Measurements from ENCODE around the gene CASP7.

Gene CASP7

GRCh38 chr10:113718969-113719822 is 39.5 kb downstream of the CASP7 start:
- no peak overlapping the region for H3K4me3 ChIP-seq (ENCODE audit: low read depth, low read length)
- TF ChIP-seq, protein P1, sequence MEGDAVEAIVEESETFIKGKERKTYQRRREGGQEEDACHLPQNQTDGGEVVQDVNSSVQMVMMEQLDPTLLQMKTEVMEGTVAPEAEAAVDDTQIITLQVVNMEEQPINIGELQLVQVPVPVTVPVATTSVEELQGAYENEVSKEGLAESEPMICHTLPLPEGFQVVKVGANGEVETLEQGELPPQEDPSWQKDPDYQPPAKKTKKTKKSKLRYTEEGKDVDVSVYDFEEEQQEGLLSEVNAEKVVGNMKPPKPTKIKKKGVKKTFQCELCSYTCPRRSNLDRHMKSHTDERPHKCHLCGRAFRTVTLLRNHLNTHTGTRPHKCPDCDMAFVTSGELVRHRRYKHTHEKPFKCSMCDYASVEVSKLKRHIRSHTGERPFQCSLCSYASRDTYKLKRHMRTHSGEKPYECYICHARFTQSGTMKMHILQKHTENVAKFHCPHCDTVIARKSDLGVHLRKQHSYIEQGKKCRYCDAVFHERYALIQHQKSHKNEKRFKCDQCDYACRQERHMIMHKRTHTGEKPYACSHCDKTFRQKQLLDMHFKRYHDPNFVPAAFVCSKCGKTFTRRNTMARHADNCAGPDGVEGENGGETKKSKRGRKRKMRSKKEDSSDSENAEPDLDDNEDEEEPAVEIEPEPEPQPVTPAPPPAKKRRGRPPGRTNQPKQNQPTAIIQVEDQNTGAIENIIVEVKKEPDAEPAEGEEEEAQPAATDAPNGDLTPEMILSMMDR (IDR thresholded peaks at IDR 0.05; ENCODE audit: insufficient read depth, low read depth, low read length, missing control alignments) = no peak
- no peak for DNase-seq (ENCODE audit: low read depth)

DNA sequence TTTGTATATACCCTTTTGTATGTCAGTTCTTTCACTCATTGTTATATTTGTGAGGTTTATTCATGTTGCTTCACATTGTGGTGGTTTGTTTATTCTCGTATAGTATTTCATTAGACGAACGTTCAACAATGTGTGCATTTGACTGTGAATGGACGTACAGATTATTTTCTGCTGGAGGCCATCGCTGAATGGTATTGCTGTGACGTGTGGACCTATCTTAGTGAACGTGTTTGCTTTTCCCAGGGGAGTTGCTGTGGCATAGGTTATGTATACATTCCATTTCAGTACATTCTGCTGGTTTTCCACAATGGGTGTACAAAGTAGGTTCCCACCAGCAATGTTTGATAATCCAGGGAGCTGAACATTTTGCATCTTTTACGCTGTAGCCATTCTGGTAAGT is 40.7 kb downstream of the CASP7 start:
- no peak overlapping the region for H3K4me3 ChIP-seq (ENCODE audit: low read depth, low read length)
- TF ChIP-seq, protein P1 (IDR thresholded peaks at IDR 0.05; ENCODE audit: insufficient read depth, low read depth, low read length, missing control alignments) = no peak
- no peak for DNase-seq (ENCODE audit: low read depth)

GRCh38 chr10:113732160-113732881 is 52.6 kb downstream of the CASP7 start:
- TF ChIP-seq, protein P1 (IDR thresholded peaks at IDR 0.05; ENCODE audit: insufficient read depth, low read depth, low read length, missing control alignments) = no peak
- DNase-seq (ENCODE audit: low read depth) = no peak
- H3K4me3 ChIP-seq (ENCODE audit: low read depth, low read length) = no peak overlapping the region

DNA sequence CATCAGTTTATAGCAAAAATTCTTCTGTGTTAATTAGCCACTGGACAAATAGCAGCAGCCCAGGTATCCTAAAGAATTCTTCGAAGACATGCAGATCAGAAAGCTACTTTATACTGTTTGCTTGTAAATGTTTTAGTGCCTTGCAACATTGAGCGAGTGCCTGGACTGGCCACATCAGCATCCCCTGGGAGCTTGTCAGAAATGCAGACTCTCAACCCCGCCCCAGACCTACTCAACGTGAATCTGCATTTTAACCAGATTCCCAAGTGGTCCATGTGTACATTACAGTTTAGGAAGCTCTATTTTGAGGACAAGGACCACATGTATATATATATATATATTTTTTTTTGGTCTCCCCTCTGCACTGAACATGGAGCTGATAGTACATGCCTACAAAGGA is 53.3 kb downstream of the CASP7 start:
- no peak overlapping the region for H3K4me3 ChIP-seq (ENCODE audit: low read depth, low read length)
- no peak for DNase-seq (ENCODE audit: low read depth)
- TF ChIP-seq, protein P1 (IDR thresholded peaks at IDR 0.05; ENCODE audit: insufficient read depth, low read depth, low read length, missing control alignments) = no peak

DNA sequence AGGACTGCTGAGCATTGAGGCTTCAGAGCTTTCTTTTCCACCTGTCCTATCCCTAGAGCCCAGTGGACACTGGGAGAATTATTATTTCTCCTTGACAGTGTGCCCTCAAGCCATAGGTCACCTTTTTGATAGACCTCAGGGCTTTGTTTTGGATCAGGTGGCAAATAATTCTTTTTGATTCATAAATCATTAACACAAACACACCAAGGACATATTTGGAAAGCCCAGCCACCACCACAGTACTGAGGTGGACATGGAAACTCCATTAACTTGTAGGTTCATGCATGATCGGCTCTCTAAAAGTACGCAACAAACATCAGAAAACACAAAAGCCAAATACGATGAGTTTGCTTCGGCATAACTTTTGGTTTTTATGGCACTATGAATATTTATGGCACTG is 53.9 kb downstream of the CASP7 start:
- H3K4me3 ChIP-seq (ENCODE audit: low read depth, low read length) = no peak overlapping the region
- TF ChIP-seq, protein P1 (IDR thresholded peaks at IDR 0.05; ENCODE audit: insufficient read depth, low read depth, low read length, missing control alignments) = no peak
- no peak for DNase-seq (ENCODE audit: low read depth)

- DNase-seq (ENCODE audit: low read depth) = peak; percentile 24
- no peak overlapping the region for H3K4me3 ChIP-seq (ENCODE audit: low read depth, low read length)
- TF ChIP-seq, protein P1 (IDR thresholded peaks at IDR 0.05; ENCODE audit: insufficient read depth, low read depth, low read length, missing control alignments) = no peak
Observed at GRCh38 chr10:113735913-113736312, 56.2 kb downstream of the CASP7 start.

Measured in GM12865 (cell line).